Smooth muscle cell (in vitro differentiated cells): ENCODE results near the gene TEX2. TPM values are rescaled to one million over a fixed set of nuclear protein-coding genes. Genes with fewer than 3 reads are reported as not detected.

Source experiments
- DNase-seq: peaks from one replicate; lab custom pipeline; 2025; ENCODE audit not compliant: unreplicated experiment; lab: John Stamatoyannopoulos, UW
- H2AFZ ChIP-seq: fragments of 200-600 bp; sonication (generic); 2 replicates; pipeline ENCODE4 v1.6.0; 2016; ENCODE audit warnings: antibody characterized with exemption, low read depth, mild to moderate bottlenecking
- H3F3A ChIP-seq: fragments of 200-600 bp; sonication (generic); 2 replicates; pipeline ENCODE4 v1.6.0; 2017; ENCODE audit warnings: antibody characterized with exemption, low read depth
- H3K27ac ChIP-seq: fragments of 200-600 bp; sonication (generic); 2 replicates; pipeline ENCODE4 v1.5.1; 2016; ENCODE audit warnings: low read depth, mild to moderate bottlenecking
- H3K27me3 ChIP-seq: fragments of 200-600 bp; sonication (generic); 2 replicates; pipeline ENCODE4 v1.6.1; 2016; ENCODE audit warnings: low read depth, mild to moderate bottlenecking
- H3K36me3 ChIP-seq: fragments of 200-600 bp; sonication (generic); 2 replicates; pipeline ENCODE4 v1.5.1; 2016; ENCODE audit warnings: low read depth
- H3K4me1 ChIP-seq: fragments of 200-600 bp; sonication (generic); 2 replicates; pipeline ENCODE4 v1.5.1; 2016; ENCODE audit warnings: low read depth
- H3K4me2 ChIP-seq: fragments of 200-600 bp; sonication (generic); 2 replicates; pipeline ENCODE4 v1.6.0; 2016; ENCODE audit warnings: mild to moderate bottlenecking
- H3K4me3 ChIP-seq: fragments of 200-600 bp; sonication (generic); 2 replicates; pipeline ENCODE4 v1.5.1; 2016; ENCODE audit warnings: mild to moderate bottlenecking
- H3K79me2 ChIP-seq: fragments of 200-600 bp; sonication (generic); 2 replicates; pipeline ENCODE4 v1.6.0; 2016; ENCODE audit warnings: low read depth, mild to moderate bottlenecking
- H3K9ac ChIP-seq: fragments of 200-600 bp; sonication (generic); 2 replicates; pipeline ENCODE4 v1.6.0; 2016; ENCODE audit warnings: low read depth
- H3K9me3 ChIP-seq: fragments of 200-600 bp; sonication (generic); replicated peaks from 2 replicates; pipeline ENCODE4 v1.5.1; 2016; ENCODE audit warnings: low read depth
- H4K20me1 ChIP-seq: fragments of 200-600 bp; sonication (generic); 2 replicates; pipeline ENCODE4 v1.6.0; 2016; ENCODE audit warnings: low read depth
- WGBS: methylation state at CpG from one replicate; pipeline ENCODE4 v1.1.7; 2016; ENCODE audit warnings: low lambda C conversion rate; 5-methylcytosine and 5-hydroxymethylcytosine counted together
- polyA plus RNA-seq: library from polyadenylated mRNA; unstranded; fragments of >200 nt; fragmentation: Nextera tagmentation; extraction: Ambion mirVana; gene quantifications from 2 replicates; pipeline ENCODE4 v1.2.1, GENCODE V29; 2016
- total RNA-seq: library from RNA; depleted of rRNA; stranded (reverse); fragments of >200 nt; gene quantifications from 2 replicates; pipeline ENCODE4 v1.2.3, GENCODE V29; 2014
- TF ChIP-seq, protein P1 (sequence below): fragments of 200-600 bp; sonication (generic); IDR thresholded peaks from 2 replicates; pipeline ENCODE4 v1.5.1; 2017; ENCODE audit warnings: borderline replicate concordance, mild to moderate bottlenecking, antibody characterized with exemption; ENCODE audit not compliant: insufficient read depth, poor library complexity, severe bottlenecking

TEX2 gene
- total and polyA plus RNA-seq, 2 experiments from 2014 or later = 8.6 to 26.2 TPM

DNA sequence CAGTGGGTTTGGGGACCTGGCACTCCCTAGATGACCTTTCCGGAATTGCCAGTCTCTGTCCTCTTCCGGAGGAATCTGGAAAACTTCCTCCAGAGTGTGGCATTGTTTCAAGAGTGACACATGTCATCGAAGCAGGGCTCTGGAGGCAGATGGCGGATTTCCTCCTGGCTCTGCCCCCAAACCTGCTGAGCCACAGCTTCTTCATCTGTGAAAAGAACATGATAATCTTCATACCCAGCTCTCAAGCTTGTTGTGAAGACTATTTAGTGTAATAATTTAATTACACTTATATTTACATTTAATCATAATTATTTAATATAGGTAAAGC lies 19.7 kb upstream of the TEX2 start:
- no peak overlapping the region for H3K9ac ChIP-seq
- no peak overlapping the region for H3K27ac ChIP-seq
- H4K20me1 ChIP-seq = no peaks in the 10 kb centered on the region
- no peaks in the 10 kb centered on the region for H3K4me1 ChIP-seq
- no peaks in the 10 kb centered on the region for H3K36me3 ChIP-seq
- TF ChIP-seq, protein P1, sequence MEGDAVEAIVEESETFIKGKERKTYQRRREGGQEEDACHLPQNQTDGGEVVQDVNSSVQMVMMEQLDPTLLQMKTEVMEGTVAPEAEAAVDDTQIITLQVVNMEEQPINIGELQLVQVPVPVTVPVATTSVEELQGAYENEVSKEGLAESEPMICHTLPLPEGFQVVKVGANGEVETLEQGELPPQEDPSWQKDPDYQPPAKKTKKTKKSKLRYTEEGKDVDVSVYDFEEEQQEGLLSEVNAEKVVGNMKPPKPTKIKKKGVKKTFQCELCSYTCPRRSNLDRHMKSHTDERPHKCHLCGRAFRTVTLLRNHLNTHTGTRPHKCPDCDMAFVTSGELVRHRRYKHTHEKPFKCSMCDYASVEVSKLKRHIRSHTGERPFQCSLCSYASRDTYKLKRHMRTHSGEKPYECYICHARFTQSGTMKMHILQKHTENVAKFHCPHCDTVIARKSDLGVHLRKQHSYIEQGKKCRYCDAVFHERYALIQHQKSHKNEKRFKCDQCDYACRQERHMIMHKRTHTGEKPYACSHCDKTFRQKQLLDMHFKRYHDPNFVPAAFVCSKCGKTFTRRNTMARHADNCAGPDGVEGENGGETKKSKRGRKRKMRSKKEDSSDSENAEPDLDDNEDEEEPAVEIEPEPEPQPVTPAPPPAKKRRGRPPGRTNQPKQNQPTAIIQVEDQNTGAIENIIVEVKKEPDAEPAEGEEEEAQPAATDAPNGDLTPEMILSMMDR = no peak
- 77% methylated on average over 4 of the region's 4 CpGs for WGBS
- no peaks in the 10 kb centered on the region for H3K79me2 ChIP-seq
- no peaks in the 10 kb centered on the region for H3F3A ChIP-seq
- H3K27me3 ChIP-seq = no peaks in the 10 kb centered on the region
- DNase-seq = no peak
- H3K9me3 ChIP-seq = no peaks in the 10 kb centered on the region
- H3K4me3 ChIP-seq = no peak overlapping the region
- H3K4me2 ChIP-seq = no peak overlapping the region
- no peak overlapping the region for H2AFZ ChIP-seq

DNA sequence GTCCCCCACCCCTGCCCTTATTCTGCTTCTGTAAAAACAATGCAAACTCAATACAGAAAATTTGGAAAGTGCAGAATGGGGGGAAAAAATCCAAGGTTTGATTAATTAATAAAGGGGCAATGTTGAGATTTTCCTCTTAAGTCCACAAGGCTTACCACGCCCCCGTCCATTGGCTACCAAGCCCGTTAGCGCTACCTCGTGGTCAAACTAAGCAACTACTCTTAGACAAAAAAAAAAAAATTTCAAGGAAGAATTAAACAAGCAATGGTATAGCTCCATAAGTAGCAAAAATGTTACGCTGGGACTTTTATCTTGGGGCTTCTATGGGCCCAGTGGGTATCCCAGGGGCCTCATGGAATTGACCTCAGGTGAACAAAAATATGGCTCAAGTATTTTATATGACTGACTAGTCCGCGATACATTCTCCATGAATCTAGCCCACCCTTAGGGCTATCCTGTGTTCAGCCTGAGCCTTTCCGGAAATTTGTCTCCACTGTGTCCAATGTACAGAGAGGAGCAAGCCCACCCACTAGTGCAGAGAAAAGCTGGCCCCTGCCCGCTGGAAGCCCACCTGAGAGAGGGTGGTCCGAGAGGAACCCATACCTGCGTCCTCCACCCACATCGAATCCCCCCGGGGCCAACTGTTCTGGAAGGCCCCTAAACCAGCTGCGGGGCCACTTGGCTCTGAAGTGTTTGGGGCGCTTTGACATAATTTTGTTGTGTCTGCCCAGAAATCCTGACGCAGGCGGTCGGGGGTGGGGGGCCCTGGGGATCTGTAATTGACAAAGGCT lies 19.1 kb upstream of the TEX2 start:
- Histone ChIP-seq H2AFZ (no peak overlapping the region), H3K4me2 (no peak overlapping the region), H3K4me3 (no peak overlapping the region), H3K27me3 (no peaks in the 10 kb centered on the region), H3K79me2 (no peaks in the 10 kb centered on the region), H3K4me1 (no peaks in the 10 kb centered on the region), H3K27ac (no peak overlapping the region), H4K20me1 (no peaks in the 10 kb centered on the region), H3K36me3 (no peaks in the 10 kb centered on the region), H3F3A (no peaks in the 10 kb centered on the region), H3K9ac (no peak overlapping the region), H3K9me3 (no peaks in the 10 kb centered on the region)
- DNase-seq = no peak
- 61% methylated on average over 19 of the region's 19 CpGs for WGBS
- TF ChIP-seq, protein P1 = peak; percentile 84

DNA sequence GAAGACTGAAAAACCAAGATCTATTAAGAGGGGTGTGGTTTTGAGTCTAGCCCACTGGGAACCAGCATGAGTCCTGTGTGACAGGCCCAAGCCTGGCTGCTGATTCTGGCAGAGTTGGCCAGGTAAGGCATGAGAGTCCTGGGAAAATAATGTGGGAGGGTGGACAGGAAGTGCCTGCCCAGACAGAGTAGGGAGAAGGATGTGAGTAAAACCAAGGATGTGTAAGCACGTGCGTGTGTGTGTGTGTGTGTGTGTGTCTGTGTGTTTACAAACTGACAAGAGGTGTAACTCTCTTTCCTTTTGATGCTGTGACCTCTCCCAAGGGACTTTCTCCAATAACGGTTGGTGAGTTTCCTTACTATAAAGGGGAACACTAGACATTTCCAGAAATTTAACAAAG lies 15.6 kb upstream of the TEX2 start:
- no peak for DNase-seq
- 61% methylated on average over 3 of the region's 3 CpGs for WGBS
- H2AFZ ChIP-seq = no peak overlapping the region
- no peaks in the 10 kb centered on the region for H3K4me1 ChIP-seq
- H3K4me3 ChIP-seq = no peak overlapping the region
- H3K4me2 ChIP-seq = no peak overlapping the region
- H3K27ac ChIP-seq = no peak overlapping the region
- no peaks in the 10 kb centered on the region for H3K36me3 ChIP-seq
- H3K27me3 ChIP-seq = no peaks in the 10 kb centered on the region
- H3F3A ChIP-seq = no peaks in the 10 kb centered on the region
- no peaks in the 10 kb centered on the region for H3K79me2 ChIP-seq
- H4K20me1 ChIP-seq = no peaks in the 10 kb centered on the region
- no peaks in the 10 kb centered on the region for H3K9me3 ChIP-seq
- no peak overlapping the region for H3K9ac ChIP-seq
- TF ChIP-seq, protein P1 = no peak
